BLaER1 treated with 17β-estradiol and CSF1 and Interleukin-3, amounts not matched to agents 10 nM and 100 nM (cell line): Measurements from ENCODE around the gene LCN2.

Experiments
- H3K27ac ChIP-seq, 11 experiments: shearing (Covaris generic); formaldehyde crosslinking; 2 replicates each; pipeline ENCODE4 v1.8.1; 2022
- H3K27me3 ChIP-seq, 11 experiments: shearing (Covaris generic); formaldehyde crosslinking; 2 replicates each; pipeline ENCODE4 v1.8.1; 2022
- H3K36me3 ChIP-seq, 11 experiments: shearing (Covaris generic); formaldehyde crosslinking; 2 replicates each; pipeline ENCODE4 v1.8.1; 2022
- H3K4me1 ChIP-seq, 10 experiments: shearing (Covaris generic); formaldehyde crosslinking; 2 replicates each; pipeline ENCODE4 v1.8.1; 2022
- H3K4me2 ChIP-seq, 11 experiments: shearing (Covaris generic); formaldehyde crosslinking; 2 replicates each; pipeline ENCODE4 v1.8.1; 2022
- H3K4me3 ChIP-seq, 10 experiments: shearing (Covaris generic); formaldehyde crosslinking; 2 replicates each; pipeline ENCODE4 v1.8.1; 2022
- H3K9ac ChIP-seq, 11 experiments: shearing (Covaris generic); formaldehyde crosslinking; 2 replicates each; pipeline ENCODE4 v1.8.1; 2022
- H3K9me3 ChIP-seq, 11 experiments: shearing (Covaris generic); formaldehyde crosslinking; replicated peaks in 1 of 11; 2 replicates each; pipeline ENCODE4 v1.8.1; 2022
- H4K20me1 ChIP-seq, 11 experiments: shearing (Covaris generic); formaldehyde crosslinking; 2 replicates each; pipeline ENCODE4 v1.8.1; 2022
- Cebpa-rat ChIP-seq, 11 experiments: shearing (Covaris generic); IDR thresholded peaks; 2 replicates each; pipeline ENCODE4 v1.8.1; 2022

Gene LCN2

GRCh38 chr9:128149001-128149701 is at the start of gene LCN2:
LCN2 (plus strand) TSS chr9:128149453; CDS start chr9:128149526, 73 bp downstream.
- Histone ChIP-seq H3K9me3 (no peaks in the 10 kb centered on the region), H3K9ac (no peak within 1 kb of the TSS), H3K36me3 (no peaks in the 10 kb centered on the region), H3K27me3 (no peaks in the 10 kb centered on the region), H3K4me1 (peaks cover 0 to 20% (median 11%) of the 10 kb centered on the region in 10 experiments; a peak in 16 of 20 replicates), H3K4me2 (no peak within 1 kb of the TSS), H3K27ac (no peak within 1 kb of the TSS), H4K20me1 (no peaks in the 10 kb centered on the region), H3K4me3 (no peak within 1 kb of the TSS)
- no peak for TF ChIP-seq Cebpa-rat (IDR thresholded peaks at IDR 0.05)

GRCh38 chr9:128099932-128100491 is 49.2 kb upstream of the LCN2 start:
- TF ChIP-seq Cebpa-rat (IDR thresholded peaks at IDR 0.05), result no peak
- Histone ChIP-seq H3K27ac (peak overlapping the region in 7 of 11 experiments; percentile 19 to 68 (median 56); a peak in 9 of 22 replicates), H3K4me3 (peak overlapping the region in 7 of 10 experiments; percentile 38 to 62 (median 45); a peak in 12 of 20 replicates), H3K4me1 (peaks cover 93 to 98% (median 96%) of the 10 kb centered on the region in 10 experiments), H4K20me1 (peaks cover 66 to 99% (median 92%) of the 10 kb centered on the region in 11 experiments), H3K4me2 (peak overlapping the region; percentile 80 to 98 (median 91)), H3K9me3 (no peaks in the 10 kb centered on the region), H3K27me3 (no peaks in the 10 kb centered on the region), H3K36me3 (peaks cover 31 to 77% (median 45%) of the 10 kb centered on the region in 11 experiments), H3K9ac (peak overlapping the region; percentile 18 to 77 (median 44); a peak in 13 of 22 replicates)

- Histone ChIP-seq H3K4me3 (peak overlapping the region in 2 of 10 experiments; percentile 42 to 62; a peak in 3 of 20 replicates), H3K9ac (peak overlapping the region in 10 of 11 experiments; percentile 11 to 77 (median 42); a peak in 13 of 22 replicates)
Measured at GRCh38 chr9:128100581-128100980, 48.7 kb upstream of the LCN2 start.

GRCh38 chr9:128101231-128101661 is 48.0 kb upstream of the LCN2 start:
- peaks cover 37 to 79% (median 57%) of the 10 kb centered on the region in 11 experiments for H3K36me3 ChIP-seq
- H3K27ac ChIP-seq, result peak overlapping the region in 3 of 11 experiments; percentile 56 to 74 (median 68); a peak in 5 of 22 replicates
- H4K20me1 ChIP-seq, result peaks cover 62 to 100% (median 94%) of the 10 kb centered on the region in 11 experiments

More at GRCh38 chr9:128100581-128100980, 48.7 kb upstream of the LCN2 start:
- peaks cover 87 to 98% (median 90%) of the 10 kb centered on the region in 10 experiments for H3K4me1 ChIP-seq
- no peaks in the 10 kb centered on the region for H3K9me3 ChIP-seq
- no peak for TF ChIP-seq Cebpa-rat (IDR thresholded peaks at IDR 0.05)
- H4K20me1 ChIP-seq, result peaks cover 63 to 99% (median 90%) of the 10 kb centered on the region in 11 experiments
- H3K27me3 ChIP-seq, result no peaks in the 10 kb centered on the region
- H3K4me2 ChIP-seq, result peak overlapping the region; percentile 80 to 98 (median 91)
- H3K27ac ChIP-seq, result peak overlapping the region in 4 of 11 experiments; percentile 19 to 68 (median 41); a peak in 6 of 22 replicates
- H3K36me3 ChIP-seq, result peaks cover 31 to 77% (median 50%) of the 10 kb centered on the region in 11 experiments

GRCh38 chr9:128101690-128102089 is 47.6 kb upstream of the LCN2 start:
- Histone ChIP-seq H3K4me3 (peak overlapping the region in 4 of 10 experiments; percentile 12 to 45 (median 24); a peak in 4 of 20 replicates), H3K27me3 (no peaks in the 10 kb centered on the region), H4K20me1 (peaks cover 58 to 100% (median 94%) of the 10 kb centered on the region in 11 experiments), H3K4me1 (peaks cover 79 to 98% (median 80%) of the 10 kb centered on the region in 10 experiments), H3K27ac (peak overlapping the region in 8 of 11 experiments; percentile 41 to 88 (median 68); a peak in 14 of 22 replicates), H3K9ac (peak overlapping the region in 10 of 11 experiments; percentile 21 to 77 (median 50); a peak in 17 of 22 replicates), H3K36me3 (peaks cover 41 to 79% (median 61%) of the 10 kb centered on the region in 11 experiments), H3K9me3 (no peaks in the 10 kb centered on the region), H3K4me2 (peak overlapping the region; percentile 80 to 98 (median 91))
- no peak for TF ChIP-seq Cebpa-rat (IDR thresholded peaks at IDR 0.05)

More at GRCh38 chr9:128101231-128101661, 48.0 kb upstream of the LCN2 start:
- Histone ChIP-seq H3K4me1 (peaks cover 81 to 100% (median 84%) of the 10 kb centered on the region in 10 experiments), H3K27me3 (no peaks in the 10 kb centered on the region), H3K9ac (peak overlapping the region in 5 of 11 experiments; percentile 16 to 77 (median 69); a peak in 12 of 22 replicates), H3K9me3 (no peaks in the 10 kb centered on the region), H3K4me3 (peak overlapping the region in 1 of 10 experiments; percentile 42; a peak in 1 of 20 replicates), H3K4me2 (peak overlapping the region; percentile 80 to 98 (median 91))
- TF ChIP-seq Cebpa-rat (IDR thresholded peaks at IDR 0.05), result no peak

- Histone ChIP-seq H3K4me3 (peak overlapping the region in 3 of 10 experiments; percentile 12 to 45 (median 29); a peak in 4 of 20 replicates), H4K20me1 (peaks cover 53 to 100% (median 94%) of the 10 kb centered on the region in 11 experiments), H3K4me2 (peak overlapping the region; percentile 80 to 98 (median 91)), H3K9ac (peak overlapping the region in 10 of 11 experiments; percentile 28 to 77 (median 60); a peak in 17 of 22 replicates), H3K27ac (peak overlapping the region in 10 of 11 experiments; percentile 27 to 88 (median 60); a peak in 16 of 22 replicates), H3K4me1 (peaks cover 74 to 93% (median 75%) of the 10 kb centered on the region in 10 experiments), H3K9me3 (no peaks in the 10 kb centered on the region), H3K36me3 (peaks cover 47 to 79% (median 64%) of the 10 kb centered on the region in 11 experiments), H3K27me3 (no peaks in the 10 kb centered on the region)
- no peak for TF ChIP-seq Cebpa-rat (IDR thresholded peaks at IDR 0.05)
Measured at GRCh38 chr9:128102196-128102595, 47.1 kb upstream of the LCN2 start.

GRCh38 chr9:128102861-128103588 is 46.2 kb upstream of the LCN2 start:
- Histone ChIP-seq H3K27ac (peak overlapping the region; percentile 41 to 88 (median 61); a peak in 20 of 22 replicates), H3K4me1 (peaks cover 65 to 85% (median 66%) of the 10 kb centered on the region in 10 experiments), H3K9ac (peak overlapping the region; percentile 23 to 77 (median 50); a peak in 20 of 22 replicates), H3K9me3 (no peaks in the 10 kb centered on the region), H3K36me3 (peaks cover 55 to 85% (median 71%) of the 10 kb centered on the region in 11 experiments), H4K20me1 (peaks cover 51 to 100% (median 94%) of the 10 kb centered on the region in 11 experiments), H3K4me2 (peak overlapping the region; percentile 80 to 98 (median 91)), H3K4me3 (peak overlapping the region in 3 of 10 experiments; percentile 8 to 45 (median 11); a peak in 2 of 20 replicates), H3K27me3 (no peaks in the 10 kb centered on the region)
- TF ChIP-seq Cebpa-rat (IDR thresholded peaks at IDR 0.05), result peak in 7 of 11 experiments; percentile 29 to 60 (median 50); a peak in 7 of 22 replicates

GRCh38 chr9:128103589-128103962 is 45.7 kb upstream of the LCN2 start:
- H3K4me1 ChIP-seq, result peaks cover 60 to 79% (median 61%) of the 10 kb centered on the region in 10 experiments
- peak overlapping the region; percentile 80 to 98 (median 91) for H3K4me2 ChIP-seq
- H3K27ac ChIP-seq, result peak overlapping the region; percentile 41 to 88 (median 61); a peak in 20 of 22 replicates
- H3K27me3 ChIP-seq, result no peaks in the 10 kb centered on the region
- H3K4me3 ChIP-seq, result peak overlapping the region in 3 of 10 experiments; percentile 8 to 45 (median 11); a peak in 2 of 20 replicates
- peak overlapping the region; percentile 23 to 77 (median 50); a peak in 18 of 22 replicates for H3K9ac ChIP-seq
- H4K20me1 ChIP-seq, result peaks cover 47 to 100% (median 94%) of the 10 kb centered on the region in 11 experiments
- peaks cover 60 to 90% (median 76%) of the 10 kb centered on the region in 11 experiments for H3K36me3 ChIP-seq
- no peak for TF ChIP-seq Cebpa-rat (IDR thresholded peaks at IDR 0.05)
- no peaks in the 10 kb centered on the region for H3K9me3 ChIP-seq
